Lung (tissue), 12 donors: ENCODE measurements around the gene VSX1. TPM values are rescaled to one million over a fixed set of nuclear protein-coding genes. Genes with fewer than 3 reads are reported as not detected.
A peak's percentile ranks its signal among the peaks of the same experiment; 100 is the strongest.

Experiments used
- ATAC-seq: fragments of 200-7000 bp; cut with Tn5 transposase; one replicate; pipeline ENCODE4 v1.9.1; 2020; ENCODE audit warnings: moderate number of reproducible peaks; ENCODE audit not compliant: insufficient read depth, low FRiP score
- DNase-seq, 3 donors: peaks; one replicate each; pipeline ENCODE4 v3.0.0-alpha.2; 2013 to 2017
- H3K27ac ChIP-seq, 2 donors: one replicate each; pipeline ENCODE4 v1.5.1; 2013; ENCODE audit warnings: mild to moderate bottlenecking in 2 of 2, moderate library complexity in 2 of 2, control low read depth in 1 of 2, inconsistent platforms in 1 of 2, low read depth in 1 of 2, low read length in 1 of 2
- H3K27me3 ChIP-seq, 3 donors: one replicate each; pipeline ENCODE4 v1.5.1; 2013; ENCODE audit warnings: low read length in 2 of 3; ENCODE audit not compliant: control insufficient read depth in 3 of 3, insufficient read depth in 3 of 3
- H3K36me3 ChIP-seq, 4 donors: one replicate each; pipeline ENCODE4 v1.5.1; 2013; ENCODE audit warnings: low read length in 4 of 4, mild to moderate bottlenecking in 1 of 4, moderate library complexity in 1 of 4; ENCODE audit not compliant: control insufficient read depth in 4 of 4, insufficient read depth in 4 of 4
- H3K4me1 ChIP-seq, 5 donors: one replicate each; pipeline ENCODE4 v1.5.1; 2013; ENCODE audit warnings: low read length in 5 of 5, mild to moderate bottlenecking in 2 of 5, moderate library complexity in 1 of 5; ENCODE audit not compliant: control insufficient read depth in 5 of 5, insufficient read depth in 5 of 5
- H3K4me3 ChIP-seq: one replicate; pipeline ENCODE4 v1.5.1; 2013; ENCODE audit warnings: mild to moderate bottlenecking, control low read depth, moderate library complexity
- H3K9ac ChIP-seq, 2 donors: one replicate each; pipeline ENCODE4 v1.5.1; 2013; ENCODE audit warnings: low read length in 2 of 2, control low read depth in 1 of 2; ENCODE audit not compliant: insufficient read depth in 1 of 2
- H3K9me3 ChIP-seq, 4 donors: one replicate each; pipeline ENCODE4 v1.5.1; 2013; ENCODE audit warnings: low read length in 3 of 4, mild to moderate bottlenecking in 1 of 4, moderate library complexity in 1 of 4; ENCODE audit not compliant: control insufficient read depth in 4 of 4, insufficient read depth in 3 of 4
- CTCF ChIP-seq: IDR thresholded peaks from 2 replicates; pipeline ENCODE4 v1.5.1; 2012; ENCODE audit warnings: mild to moderate bottlenecking; ENCODE audit errors: control extremely low read depth, extremely low read depth
- whole genome bisulfite sequencing, 2 donors: extraction: QIAGEN DNeasy Blood & Tissue Kit; methylation state at CpG; one replicate each; pipeline ENCODE4 v1.1.7; 2013; 5-methylcytosine and 5-hydroxymethylcytosine counted together
- polyA plus RNA-seq, 2 donors: library from polyadenylated mRNA; stranded (reverse); fragments of 200-250 nt; gene quantifications; one replicate each; pipeline ENCODE4 v1.2.1, GENCODE V29; 2013
- total RNA-seq, 2 donors: library from RNA; depleted of rRNA in 1 of 2; stranded (reverse); fragments of >200 nt in 1 of 2; gene quantifications; one replicate each; pipeline ENCODE4 v1.2.1, GENCODE V29; 2014 to 2021
- donor health status: control.
- donor health status: control.
- donor health status: Bipolar disorder and iron deficiency.
- donor health status: healthy.
- donor health status: DM: yes; HTN: yes; CAD: no.

Gene VSX1
- total and polyA plus RNA-seq, 4 donors: not detected

GRCh38 chr20:25070821-25071473 is 11.0 kb downstream of the VSX1 start:
- ATAC-seq (no peak), DNase-seq (no peak)
- H3K9me3 ChIP-seq: peaks cover 0 to 6% (median 0%) of the 10 kb centered on the region in 4 donors
- no peaks in the 10 kb centered on the region for H3K36me3 ChIP-seq
- no peak overlapping the region for H3K27ac ChIP-seq
- 57 to 74% methylated on average over 5 of the region's 5 CpGs for WGBS, 2 donors
- no peak overlapping the region for H3K4me3 ChIP-seq
- no peak overlapping the region for H3K9ac ChIP-seq
- H3K4me1 ChIP-seq: no peaks in the 10 kb centered on the region
- peaks cover 0 to 65% (median 24%) of the 10 kb centered on the region in 3 donors for H3K27me3 ChIP-seq
- no peak for TF ChIP-seq CTCF

- no peak for ATAC-seq
- H3K27ac ChIP-seq: no peak overlapping the region
- TF ChIP-seq CTCF: no peak
- no peak overlapping the region for H3K9ac ChIP-seq
- peaks cover 0 to 2% (median 0%) of the 10 kb centered on the region in 4 donors for H3K9me3 ChIP-seq
- 92 to 97% methylated on average over 18 of the region's 18 CpGs for WGBS, 2 donors
- H3K4me1 ChIP-seq: no peaks in the 10 kb centered on the region
- H3K4me3 ChIP-seq: no peak overlapping the region
- DNase-seq: peak in 1 of 3 donors; percentile 2
- H3K27me3 ChIP-seq: peaks cover 0 to 33% (median 12%) of the 10 kb centered on the region in 3 donors
- no peaks in the 10 kb centered on the region for H3K36me3 ChIP-seq
These were observed 14.6 kb downstream of the VSX1 start for GRCh38 chr20:25067102-25067987.

GRCh38 chr20:25066386-25066785 is 15.6 kb downstream of the VSX1 start:
- no peak for DNase-seq
- 24 to 29% methylated on average over 6 of the region's 6 CpGs for WGBS, 2 donors
- TF ChIP-seq CTCF: no peak
- H3K36me3 ChIP-seq: no peaks in the 10 kb centered on the region
- H3K9ac ChIP-seq: no peak overlapping the region
- ATAC-seq: no peak
- H3K4me3 ChIP-seq: no peak overlapping the region
- H3K9me3 ChIP-seq: peaks cover 0 to 2% (median 0%) of the 10 kb centered on the region in 4 donors
- H3K27me3 ChIP-seq: peaks cover 0 to 25% (median 2%) of the 10 kb centered on the region in 3 donors
- H3K4me1 ChIP-seq: no peaks in the 10 kb centered on the region
- H3K27ac ChIP-seq: no peak overlapping the region
